ENCODE measurements around the gene SMIM45.

SMIM45 gene

GRCh38 chr22:41975299-41976069 lies 23.5 kb downstream of the SMIM45 start:
- Histone ChIP-seq H3K4me1 (ENCODE audit: insufficient read depth, low read length) (no peaks in the 10 kb centered on the region), H3K4me2 (ENCODE audit: low read length) (no peak overlapping the region), H3K79me2 (ENCODE audit: low read length) (no peaks in the 10 kb centered on the region), H3K27me3 (ENCODE audit: low read length) (peaks cover 16% of the 10 kb centered on the region), H2AFZ (ENCODE audit: low read length) (no peak overlapping the region), H3K36me3 (ENCODE audit: low read depth, low read length) (no peaks in the 10 kb centered on the region), H3F3A (ENCODE audit: low read length, unreplicated experiment) (no peaks in the 10 kb centered on the region), H3K27ac (ENCODE audit: low read length) (no peak overlapping the region), H4K20me1 (ENCODE audit: low read length) (no peaks in the 10 kb centered on the region), H3K9me3 (ENCODE audit: low read length) (no peaks in the 10 kb centered on the region), H3K9me2 (replicated peaks; ENCODE audit: low read length) (no peaks in the 10 kb centered on the region), H3K9ac (ENCODE audit: low read length) (no peak overlapping the region), H3K4me3 (ENCODE audit: low read length) (no peak overlapping the region)
- ATAC-seq (no peak), DNase-seq (no peak)
- CTCF ChIA-PET, result interaction anchor here (0.8 kb wide), 1 partner anchor 9 kb away, joined by 3 read pairs; no protein-coding TSS in a partner anchor
- no TSS peak for BruUV-seq (replicated peaks)
- POLR2A ChIA-PET (ENCODE audit: unreplicated experiment), result interaction anchor here (0.5 kb wide), 1 partner anchor 197 kb away, joined by 3 read pairs; no protein-coding TSS in a partner anchor
- TF ChIP-seq EZH2 (IDR thresholded peaks at IDR 0.05; ENCODE audit: low read length, unreplicated experiment) (no peak), EZH2phosphoT487 (IDR thresholded peaks at IDR 0.05; ENCODE audit: borderline replicate concordance, low read length) (no peak)
- TF ChIP-seq, protein P1, sequence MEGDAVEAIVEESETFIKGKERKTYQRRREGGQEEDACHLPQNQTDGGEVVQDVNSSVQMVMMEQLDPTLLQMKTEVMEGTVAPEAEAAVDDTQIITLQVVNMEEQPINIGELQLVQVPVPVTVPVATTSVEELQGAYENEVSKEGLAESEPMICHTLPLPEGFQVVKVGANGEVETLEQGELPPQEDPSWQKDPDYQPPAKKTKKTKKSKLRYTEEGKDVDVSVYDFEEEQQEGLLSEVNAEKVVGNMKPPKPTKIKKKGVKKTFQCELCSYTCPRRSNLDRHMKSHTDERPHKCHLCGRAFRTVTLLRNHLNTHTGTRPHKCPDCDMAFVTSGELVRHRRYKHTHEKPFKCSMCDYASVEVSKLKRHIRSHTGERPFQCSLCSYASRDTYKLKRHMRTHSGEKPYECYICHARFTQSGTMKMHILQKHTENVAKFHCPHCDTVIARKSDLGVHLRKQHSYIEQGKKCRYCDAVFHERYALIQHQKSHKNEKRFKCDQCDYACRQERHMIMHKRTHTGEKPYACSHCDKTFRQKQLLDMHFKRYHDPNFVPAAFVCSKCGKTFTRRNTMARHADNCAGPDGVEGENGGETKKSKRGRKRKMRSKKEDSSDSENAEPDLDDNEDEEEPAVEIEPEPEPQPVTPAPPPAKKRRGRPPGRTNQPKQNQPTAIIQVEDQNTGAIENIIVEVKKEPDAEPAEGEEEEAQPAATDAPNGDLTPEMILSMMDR (conservative IDR thresholded peaks at IDR 0.05; ENCODE audit: low read depth, low read length), result no peak
- intact Hi-C loops (cut with micrococcal nuclease), result no loop called here

DNA sequence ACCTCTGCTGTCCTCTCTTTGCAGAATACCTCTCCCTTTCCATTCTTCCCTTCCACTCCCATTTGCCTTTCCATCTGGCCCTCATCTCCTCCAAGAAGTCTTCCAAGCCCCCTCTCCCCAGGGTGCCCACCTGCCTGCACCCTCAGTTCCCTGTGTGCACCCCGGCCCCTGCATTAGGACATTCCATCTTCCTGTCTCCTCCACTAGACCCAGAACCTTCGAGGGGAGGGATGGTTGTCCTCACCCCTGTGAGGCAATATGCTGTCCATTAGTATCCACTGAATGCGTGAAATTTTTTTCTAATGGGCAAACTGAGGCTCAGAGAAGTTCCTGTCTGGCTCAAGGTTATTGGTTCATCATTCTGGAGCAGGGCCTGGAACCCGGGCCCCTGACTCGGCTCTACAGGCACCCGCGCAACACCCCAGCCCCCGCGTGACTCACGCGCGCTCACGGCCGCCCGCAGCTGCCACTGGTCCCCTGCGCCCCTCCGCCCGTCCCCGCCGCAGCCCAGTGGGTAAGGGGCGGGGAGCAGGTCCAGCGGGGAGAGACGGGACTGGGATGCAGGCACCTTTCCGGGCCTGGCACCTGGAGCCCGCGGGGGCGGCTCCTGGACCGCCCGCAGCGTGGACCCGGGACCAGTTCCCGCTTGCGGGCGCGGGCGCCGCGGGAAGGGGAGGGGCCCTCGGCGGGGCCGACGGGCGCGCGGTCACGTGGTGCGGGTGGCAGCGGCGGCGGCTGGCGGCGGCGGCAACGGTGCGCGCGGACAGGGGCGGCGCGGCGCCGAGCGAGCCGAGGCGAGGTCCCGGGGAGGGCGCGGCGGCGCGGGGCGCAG lies 24.3 kb downstream of the SMIM45 start:
- POLR2A ChIA-PET (ENCODE audit: unreplicated experiment), result no interaction called here

More for the DNA sequence above, 24.3 kb downstream of the SMIM45 start:
- ATAC-seq (peak; percentile 46), DNase-seq (no peak)
- Histone ChIP-seq H2AFZ (ENCODE audit: low read length) (peak overlapping the region; percentile 42; the same call in 1 of the 2 replicates), H3K9me3 (ENCODE audit: low read length) (no peaks in the 10 kb centered on the region), H3K9me2 (replicated peaks; ENCODE audit: low read length) (no peaks in the 10 kb centered on the region), H3K4me1 (ENCODE audit: insufficient read depth, low read length) (no peaks in the 10 kb centered on the region), H3K27me3 (ENCODE audit: low read length) (peaks cover 16% of the 10 kb centered on the region), H3K27ac (ENCODE audit: low read length) (no peak overlapping the region), H3F3A (ENCODE audit: low read length, unreplicated experiment) (no peaks in the 10 kb centered on the region), H3K79me2 (ENCODE audit: low read length) (no peaks in the 10 kb centered on the region), H3K4me2 (ENCODE audit: low read length) (peak overlapping the region; percentile 75), H3K9ac (ENCODE audit: low read length) (no peak overlapping the region), H4K20me1 (ENCODE audit: low read length) (no peaks in the 10 kb centered on the region), H3K4me3 (ENCODE audit: low read length) (peak overlapping the region; percentile 56; the same call in 1 of the 2 replicates), H3K36me3 (ENCODE audit: low read depth, low read length) (no peaks in the 10 kb centered on the region)
- TF ChIP-seq EZH2phosphoT487 (IDR thresholded peaks at IDR 0.05; ENCODE audit: borderline replicate concordance, low read length), result no peak
- TF ChIP-seq EZH2 (IDR thresholded peaks at IDR 0.05; ENCODE audit: low read length, unreplicated experiment), result no peak
- TF ChIP-seq, protein P1 (conservative IDR thresholded peaks at IDR 0.05; ENCODE audit: low read depth, low read length), result no peak
- CTCF ChIA-PET, result interaction anchor here (0.8 kb wide), 1 partner anchor 9 kb away, joined by 3 read pairs; no protein-coding TSS in a partner anchor
- no TSS peak for BruUV-seq (replicated peaks)
- intact Hi-C loops (cut with micrococcal nuclease), result no loop called here

Measured in PC-3 (cell line).